ENCODE measurements around the gene CYGB. TPM values are rescaled to one million over a fixed set of nuclear protein-coding genes. Genes with fewer than 3 reads are reported as not detected.

CYGB gene
- total and polyA plus RNA-seq, 9 of the 15 experiments (the other 6 are each of a cell fraction or from before 2014, with no cell fraction given): 0.08 to 0.95 (median 0.18) TPM; not detected in 5

DNA sequence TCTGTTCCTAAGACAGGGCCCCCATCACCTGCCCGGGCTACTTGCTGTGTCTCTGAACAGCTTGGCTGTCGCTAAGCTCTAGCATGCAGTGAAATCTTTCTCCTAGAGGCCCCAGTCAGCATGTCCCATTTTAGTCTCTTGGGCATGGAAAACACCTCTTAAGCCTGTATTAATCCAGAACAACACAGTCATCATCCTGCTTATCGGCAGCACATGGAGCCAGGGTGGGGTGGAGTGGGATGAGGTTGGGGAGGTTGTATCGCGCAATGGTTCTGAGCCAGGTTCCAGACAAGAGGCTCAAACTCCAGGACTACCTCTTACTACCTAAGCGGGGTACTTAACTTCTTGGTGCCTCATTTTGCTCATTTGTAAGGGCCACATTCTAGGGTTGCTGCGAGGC, 40.4 kb upstream of the CYGB start (continued):
- TF ChIP-seq, protein P1, sequence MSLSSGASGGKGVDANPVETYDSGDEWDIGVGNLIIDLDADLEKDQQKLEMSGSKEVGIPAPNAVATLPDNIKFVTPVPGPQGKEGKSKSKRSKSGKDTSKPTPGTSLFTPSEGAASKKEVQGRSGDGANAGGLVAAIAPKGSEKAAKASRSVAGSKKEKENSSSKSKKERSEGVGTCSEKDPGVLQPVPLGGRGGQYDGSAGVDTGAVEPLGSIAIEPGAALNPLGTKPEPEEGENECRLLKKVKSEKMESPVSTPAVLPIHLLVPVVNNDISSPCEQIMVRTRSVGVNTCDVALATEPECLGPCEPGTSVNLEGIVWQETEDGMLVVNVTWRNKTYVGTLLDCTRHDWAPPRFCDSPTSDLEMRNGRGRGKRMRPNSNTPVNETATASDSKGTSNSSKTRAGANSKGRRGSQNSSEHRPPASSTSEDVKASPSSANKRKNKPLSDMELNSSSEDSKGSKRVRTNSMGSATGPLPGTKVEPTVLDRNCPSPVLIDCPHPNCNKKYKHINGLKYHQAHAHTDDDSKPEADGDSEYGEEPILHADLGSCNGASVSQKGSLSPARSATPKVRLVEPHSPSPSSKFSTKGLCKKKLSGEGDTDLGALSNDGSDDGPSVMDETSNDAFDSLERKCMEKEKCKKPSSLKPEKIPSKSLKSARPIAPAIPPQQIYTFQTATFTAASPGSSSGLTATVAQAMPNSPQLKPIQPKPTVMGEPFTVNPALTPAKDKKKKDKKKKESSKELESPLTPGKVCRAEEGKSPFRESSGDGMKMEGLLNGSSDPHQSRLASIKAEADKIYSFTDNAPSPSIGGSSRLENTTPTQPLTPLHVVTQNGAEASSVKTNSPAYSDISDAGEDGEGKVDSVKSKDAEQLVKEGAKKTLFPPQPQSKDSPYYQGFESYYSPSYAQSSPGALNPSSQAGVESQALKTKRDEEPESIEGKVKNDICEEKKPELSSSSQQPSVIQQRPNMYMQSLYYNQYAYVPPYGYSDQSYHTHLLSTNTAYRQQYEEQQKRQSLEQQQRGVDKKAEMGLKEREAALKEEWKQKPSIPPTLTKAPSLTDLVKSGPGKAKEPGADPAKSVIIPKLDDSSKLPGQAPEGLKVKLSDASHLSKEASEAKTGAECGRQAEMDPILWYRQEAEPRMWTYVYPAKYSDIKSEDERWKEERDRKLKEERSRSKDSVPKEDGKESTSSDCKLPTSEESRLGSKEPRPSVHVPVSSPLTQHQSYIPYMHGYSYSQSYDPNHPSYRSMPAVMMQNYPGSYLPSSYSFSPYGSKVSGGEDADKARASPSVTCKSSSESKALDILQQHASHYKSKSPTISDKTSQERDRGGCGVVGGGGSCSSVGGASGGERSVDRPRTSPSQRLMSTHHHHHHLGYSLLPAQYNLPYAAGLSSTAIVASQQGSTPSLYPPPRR (CRISPR knock-in tag; IDR thresholded peaks at IDR 0.05; ENCODE audit: borderline replicate concordance): no peak
- TF ChIP-seq MEIS2 (IDR thresholded peaks at IDR 0.05; ENCODE audit: partially characterized antibody) (no peak), XRCC3 (IDR thresholded peaks at IDR 0.05) (no peak), CTBP1 (IDR thresholded peaks at IDR 0.05; ENCODE audit: borderline replicate concordance) (no peak; the same call in 1 of the 2 replicates), TAF9B (IDR thresholded peaks at IDR 0.05; ENCODE audit: partially characterized antibody) (no peak), MAFK (IDR thresholded peaks at IDR 0.05; ENCODE audit: low read length) (peak; percentile 8; the same call in 1 of the 2 replicates), TRIM28 (IDR thresholded peaks at IDR 0.05) (no peak), SUPT5H (IDR thresholded peaks at IDR 0.05) (no peak), SREBF2 (CRISPR knock-in tag; IDR thresholded peaks at IDR 0.05) (no peak), GTF2E2 (tag; IDR thresholded peaks at IDR 0.05) (no peak), MTA2 (IDR thresholded peaks at IDR 0.05; ENCODE audit: low read depth) (peak; percentile 27; the same call in 1 of the 2 replicates), MAFF (IDR thresholded peaks at IDR 0.05; ENCODE audit: low read length) (peak; percentile 59), ZFX (CRISPR knock-in tag; IDR thresholded peaks at IDR 0.05) (no peak)
- TF ChIP-seq, protein P2, sequence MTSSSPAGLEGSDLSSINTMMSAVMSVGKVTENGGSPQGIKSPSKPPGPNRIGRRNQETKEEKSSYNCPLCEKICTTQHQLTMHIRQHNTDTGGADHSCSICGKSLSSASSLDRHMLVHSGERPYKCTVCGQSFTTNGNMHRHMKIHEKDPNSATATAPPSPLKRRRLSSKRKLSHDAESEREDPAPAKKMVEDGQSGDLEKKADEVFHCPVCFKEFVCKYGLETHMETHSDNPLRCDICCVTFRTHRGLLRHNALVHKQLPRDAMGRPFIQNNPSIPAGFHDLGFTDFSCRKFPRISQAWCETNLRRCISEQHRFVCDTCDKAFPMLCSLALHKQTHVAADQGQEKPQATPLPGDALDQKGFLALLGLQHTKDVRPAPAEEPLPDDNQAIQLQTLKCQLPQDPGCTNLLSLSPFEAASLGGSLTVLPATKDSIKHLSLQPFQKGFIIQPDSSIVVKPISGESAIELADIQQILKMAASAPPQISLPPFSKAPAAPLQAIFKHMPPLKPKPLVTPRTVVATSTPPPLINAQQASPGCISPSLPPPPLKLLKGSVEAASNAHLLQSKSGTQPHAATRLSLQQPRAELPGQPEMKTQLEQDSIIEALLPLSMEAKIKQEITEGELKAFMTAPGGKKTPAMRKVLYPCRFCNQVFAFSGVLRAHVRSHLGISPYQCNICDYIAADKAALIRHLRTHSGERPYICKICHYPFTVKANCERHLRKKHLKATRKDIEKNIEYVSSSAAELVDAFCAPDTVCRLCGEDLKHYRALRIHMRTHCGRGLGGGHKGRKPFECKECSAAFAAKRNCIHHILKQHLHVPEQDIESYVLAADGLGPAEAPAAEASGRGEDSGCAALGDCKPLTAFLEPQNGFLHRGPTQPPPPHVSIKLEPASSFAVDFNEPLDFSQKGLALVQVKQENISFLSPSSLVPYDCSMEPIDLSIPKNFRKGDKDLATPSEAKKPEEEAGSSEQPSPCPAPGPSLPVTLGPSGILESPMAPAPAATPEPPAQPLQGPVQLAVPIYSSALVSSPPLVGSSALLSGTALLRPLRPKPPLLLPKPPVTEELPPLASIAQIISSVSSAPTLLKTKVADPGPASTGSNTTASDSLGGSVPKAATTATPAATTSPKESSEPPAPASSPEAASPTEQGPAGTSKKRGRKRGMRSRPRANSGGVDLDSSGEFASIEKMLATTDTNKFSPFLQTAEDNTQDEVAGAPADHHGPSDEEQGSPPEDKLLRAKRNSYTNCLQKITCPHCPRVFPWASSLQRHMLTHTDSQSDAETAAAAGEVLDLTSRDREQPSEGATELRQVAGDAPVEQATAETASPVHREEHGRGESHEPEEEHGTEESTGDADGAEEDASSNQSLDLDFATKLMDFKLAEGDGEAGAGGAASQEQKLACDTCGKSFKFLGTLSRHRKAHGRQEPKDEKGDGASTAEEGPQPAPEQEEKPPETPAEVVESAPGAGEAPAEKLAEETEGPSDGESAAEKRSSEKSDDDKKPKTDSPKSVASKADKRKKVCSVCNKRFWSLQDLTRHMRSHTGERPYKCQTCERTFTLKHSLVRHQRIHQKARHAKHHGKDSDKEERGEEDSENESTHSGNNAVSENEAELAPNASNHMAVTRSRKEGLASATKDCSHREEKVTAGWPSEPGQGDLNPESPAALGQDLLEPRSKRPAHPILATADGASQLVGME (CRISPR knock-in tag; IDR thresholded peaks at IDR 0.05): no peak
- TF ChIP-seq, protein P3, sequence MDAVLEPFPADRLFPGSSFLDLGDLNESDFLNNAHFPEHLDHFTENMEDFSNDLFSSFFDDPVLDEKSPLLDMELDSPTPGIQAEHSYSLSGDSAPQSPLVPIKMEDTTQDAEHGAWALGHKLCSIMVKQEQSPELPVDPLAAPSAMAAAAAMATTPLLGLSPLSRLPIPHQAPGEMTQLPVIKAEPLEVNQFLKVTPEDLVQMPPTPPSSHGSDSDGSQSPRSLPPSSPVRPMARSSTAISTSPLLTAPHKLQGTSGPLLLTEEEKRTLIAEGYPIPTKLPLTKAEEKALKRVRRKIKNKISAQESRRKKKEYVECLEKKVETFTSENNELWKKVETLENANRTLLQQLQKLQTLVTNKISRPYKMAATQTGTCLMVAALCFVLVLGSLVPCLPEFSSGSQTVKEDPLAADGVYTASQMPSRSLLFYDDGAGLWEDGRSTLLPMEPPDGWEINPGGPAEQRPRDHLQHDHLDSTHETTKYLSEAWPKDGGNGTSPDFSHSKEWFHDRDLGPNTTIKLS (IDR thresholded peaks at IDR 0.05; ENCODE audit: borderline replicate concordance, low read depth): peak; percentile 38; the same call in 1 of the 2 replicates
- TF ChIP-seq, protein P4, sequence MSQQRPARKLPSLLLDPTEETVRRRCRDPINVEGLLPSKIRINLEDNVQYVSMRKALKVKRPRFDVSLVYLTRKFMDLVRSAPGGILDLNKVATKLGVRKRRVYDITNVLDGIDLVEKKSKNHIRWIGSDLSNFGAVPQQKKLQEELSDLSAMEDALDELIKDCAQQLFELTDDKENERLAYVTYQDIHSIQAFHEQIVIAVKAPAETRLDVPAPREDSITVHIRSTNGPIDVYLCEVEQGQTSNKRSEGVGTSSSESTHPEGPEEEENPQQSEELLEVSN (IDR thresholded peaks at IDR 0.05; ENCODE audit: borderline replicate concordance in 1 of 2, extremely low read depth in 1 of 2, insufficient read depth in 1 of 2, insufficient read length in 1 of 2, low read depth in 1 of 2, low read length in 1 of 2, poor library complexity in 1 of 2, severe bottlenecking in 1 of 2): peak in 1 of 2 experiments; percentile 21

All from K562 (cell line).